GM20000 (cell line): ENCODE data around the gene ZNF638.

Source experiments
- DNase-seq: peaks from one replicate; pipeline ENCODE4 v3.0.0; 2012; ENCODE audit warnings: low spot score
- TF ChIP-seq, protein P1 (sequence below): IDR thresholded peaks from 2 replicates; pipeline ENCODE4 v1.5.1; 2012; ENCODE audit warnings: mild to moderate bottlenecking, control low read depth; ENCODE audit errors: extremely low read depth, missing control alignments

The ZNF638 gene

GRCh38 chr2:71331581-71332434, at the start of gene ZNF638:
Gene ZNF638 (plus strand): TSS chr2:71331782. CDS start chr2:71348955, 17,173 bp downstream.
- peak; percentile 94 for DNase-seq
- TF ChIP-seq, protein P1, sequence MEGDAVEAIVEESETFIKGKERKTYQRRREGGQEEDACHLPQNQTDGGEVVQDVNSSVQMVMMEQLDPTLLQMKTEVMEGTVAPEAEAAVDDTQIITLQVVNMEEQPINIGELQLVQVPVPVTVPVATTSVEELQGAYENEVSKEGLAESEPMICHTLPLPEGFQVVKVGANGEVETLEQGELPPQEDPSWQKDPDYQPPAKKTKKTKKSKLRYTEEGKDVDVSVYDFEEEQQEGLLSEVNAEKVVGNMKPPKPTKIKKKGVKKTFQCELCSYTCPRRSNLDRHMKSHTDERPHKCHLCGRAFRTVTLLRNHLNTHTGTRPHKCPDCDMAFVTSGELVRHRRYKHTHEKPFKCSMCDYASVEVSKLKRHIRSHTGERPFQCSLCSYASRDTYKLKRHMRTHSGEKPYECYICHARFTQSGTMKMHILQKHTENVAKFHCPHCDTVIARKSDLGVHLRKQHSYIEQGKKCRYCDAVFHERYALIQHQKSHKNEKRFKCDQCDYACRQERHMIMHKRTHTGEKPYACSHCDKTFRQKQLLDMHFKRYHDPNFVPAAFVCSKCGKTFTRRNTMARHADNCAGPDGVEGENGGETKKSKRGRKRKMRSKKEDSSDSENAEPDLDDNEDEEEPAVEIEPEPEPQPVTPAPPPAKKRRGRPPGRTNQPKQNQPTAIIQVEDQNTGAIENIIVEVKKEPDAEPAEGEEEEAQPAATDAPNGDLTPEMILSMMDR: peak; percentile 59

GRCh38 chr2:71281950-71282349, 49.6 kb upstream of the ZNF638 start:
- DNase-seq: no peak
- TF ChIP-seq, protein P1: no peak

- DNase-seq: no peak
Measured at GRCh38 chr2:71282493-71282892, 49.1 kb upstream of the ZNF638 start.

DNA sequence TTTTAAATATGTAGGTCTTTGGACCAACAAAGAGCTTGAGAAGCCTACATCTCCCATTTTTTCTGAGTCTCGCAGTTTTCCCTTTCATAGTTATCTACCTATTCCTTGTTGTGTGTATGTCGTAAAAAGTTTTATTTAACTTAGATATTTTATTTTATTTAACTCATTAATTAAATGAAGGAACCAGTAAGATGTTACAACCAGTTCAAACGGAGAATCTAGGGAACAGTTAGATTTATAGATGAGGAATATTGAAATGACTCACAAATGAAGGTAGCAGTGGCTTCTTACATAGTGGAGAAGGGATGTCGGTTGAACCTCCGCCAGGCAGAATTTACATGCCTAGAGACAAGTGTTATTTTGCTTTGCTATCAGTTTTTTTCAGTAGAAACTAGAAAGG, 48.5 kb upstream of the ZNF638 start:
- TF ChIP-seq, protein P1: no peak
- DNase-seq: no peak

More at GRCh38 chr2:71282493-71282892, 49.1 kb upstream of the ZNF638 start:
- TF ChIP-seq, protein P1: no peak

DNA sequence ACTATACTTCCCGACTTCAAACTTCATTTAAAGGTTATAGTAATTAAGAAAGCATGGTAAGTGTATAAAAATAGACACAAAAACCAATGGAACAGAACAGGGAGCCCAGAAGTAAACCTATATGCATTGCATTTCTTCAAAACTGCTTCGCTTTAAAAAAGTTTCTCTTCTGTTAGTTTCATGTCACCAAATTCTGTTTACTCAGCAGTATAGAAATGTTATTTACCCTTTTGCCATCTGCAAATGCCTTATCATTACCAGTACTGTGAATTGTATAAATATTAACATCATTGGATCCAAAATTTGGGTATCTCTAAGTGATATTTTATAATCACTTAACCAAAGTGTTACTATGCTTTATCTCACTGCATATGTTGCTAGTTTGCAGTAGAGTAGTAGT, 45.9 kb upstream of the ZNF638 start:
- TF ChIP-seq, protein P1: no peak
- DNase-seq: no peak

GRCh38 chr2:71291398-71291797, 40.2 kb upstream of the ZNF638 start:
- TF ChIP-seq, protein P1: no peak
- DNase-seq: no peak

DNA sequence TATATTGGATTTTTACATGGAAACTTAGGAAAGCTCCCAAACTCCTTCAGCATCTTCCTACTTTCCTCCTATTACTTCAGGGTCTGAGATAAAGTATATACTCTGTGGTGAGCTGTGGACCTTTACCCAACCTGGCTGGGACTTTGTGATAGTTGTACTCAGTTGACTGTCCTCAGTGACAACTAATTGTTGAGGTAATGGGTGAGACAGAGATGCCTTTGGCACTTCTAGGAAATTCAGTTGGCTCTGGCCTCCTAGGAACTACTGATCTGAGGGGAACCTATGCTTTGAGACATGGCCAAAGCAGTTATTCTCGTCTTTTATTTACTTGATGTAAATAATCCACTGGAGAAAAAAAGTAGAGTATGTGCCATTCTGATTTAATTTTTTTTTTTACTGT, 39.4 kb upstream of the ZNF638 start:
- TF ChIP-seq, protein P1: no peak
- no peak for DNase-seq
